Left lobe of liver (tissue), 2 donors: ENCODE data around the gene MRPL43. TPM values are rescaled to one million over a fixed set of nuclear protein-coding genes. Genes with fewer than 3 reads are reported as not detected.
"Not testable (repeated sequence)": the region's sequence is repeated elsewhere in the genome, so short reads cannot be mapped to it uniquely, and the experiment has no call there.

Experiments used
- ATAC-seq: fragments of 200-7000 bp; cut with Tn5 transposase; one replicate; pipeline ENCODE4 v1.9.1; 2020; ENCODE audit warnings: mild to moderate bottlenecking, moderate library complexity
- DNase-seq: peaks from one replicate; pipeline ENCODE4 v3.0.0-alpha.2; 2020; ENCODE audit warnings: low spot score
- total RNA-seq: library from RNA; stranded (reverse); gene quantifications from one replicate; pipeline ENCODE4 v1.2.1, GENCODE V29; 2021
- donor health status: DM: no; HTN: no; CAD: no; lungs with moderate emphysema.
- donor health status: DM: no; HTN: yes; CAD: no.

MRPL43 gene
- total RNA-seq = 43.6 TPM

GRCh38 chr10:100986952-100987684 lies at the start of gene MRPL43, which contains the start of gene TWNK:
Gene MRPL43, minus strand, starts transcription at chr10:100987497. Its CDS starts 54 bp downstream, at chr10:100987443.
Gene TWNK, plus strand, starts transcription at chr10:100987543. Its CDS starts 668 bp downstream, at chr10:100988211.
- ATAC-seq = peak; percentile 81
- peak; percentile 88 for DNase-seq

GRCh38 chr10:101036726-101037125 lies 49.4 kb upstream of the MRPL43 start:
- DNase-seq (no peak), ATAC-seq (no peak)

GRCh38 chr10:101035916-101036702 lies 48.8 kb upstream of the MRPL43 start:
- ATAC-seq (no peak), DNase-seq (no peak)

- no peak for DNase-seq
These were observed 48.0 kb upstream of the MRPL43 start for GRCh38 chr10:101035314-101035713.

GRCh38 chr10:101034404-101034803 lies 47.1 kb upstream of the MRPL43 start:
- DNase-seq, ATAC-seq: not testable (repeated sequence)

More at GRCh38 chr10:101035314-101035713, 48.0 kb upstream of the MRPL43 start:
- ATAC-seq = no peak

- DNase-seq (no peak), ATAC-seq (no peak)
These were observed 46.0 kb upstream of the MRPL43 start for GRCh38 chr10:101033276-101033675.

GRCh38 chr10:101032637-101033224 lies 45.4 kb upstream of the MRPL43 start:
- peak; percentile 6 for ATAC-seq
- no peak for DNase-seq

GRCh38 chr10:101031796-101032636 lies 44.7 kb upstream of the MRPL43 start:
- peak; percentile 33 for ATAC-seq
- DNase-seq = peak; percentile 69

GRCh38 chr10:101031128-101031795 lies 44.0 kb upstream of the MRPL43 start, which contains the start of the genes PDZD7 and SFXN3:
Gene PDZD7, minus strand, starts transcription at chr10:101031129. Its CDS starts 910 bp downstream, at chr10:101030219.
Gene SFXN3, plus strand, starts transcription at chr10:101031234. Its CDS starts 3,461 bp downstream, at chr10:101034695.
- ATAC-seq (peak; percentile 95), DNase-seq (peak; percentile 98)

- DNase-seq (no peak), ATAC-seq (no peak)
These were observed 43.3 kb upstream of the MRPL43 start for GRCh38 chr10:101030496-101031127.

- DNase-seq = no peak
- ATAC-seq = no peak
These were observed 42.4 kb upstream of the MRPL43 start for GRCh38 chr10:101029520-101030295.

GRCh38 chr10:101028446-101029337 lies 41.4 kb upstream of the MRPL43 start:
- no peak for DNase-seq
- no peak for ATAC-seq

GRCh38 chr10:101027106-101027720 lies 39.9 kb upstream of the MRPL43 start:
- DNase-seq = no peak
- no peak for ATAC-seq

GRCh38 chr10:101022967-101023705 lies 35.8 kb upstream of the MRPL43 start:
- no peak for ATAC-seq
- no peak for DNase-seq

GRCh38 chr10:101021692-101022251 lies 34.5 kb upstream of the MRPL43 start:
- DNase-seq (no peak), ATAC-seq (no peak)

- ATAC-seq = no peak
- no peak for DNase-seq
These were observed 33.9 kb upstream of the MRPL43 start for GRCh38 chr10:101021239-101021638.
